Endodermal cell (in vitro differentiated cells): ENCODE data around the gene ENAH. TPM values are rescaled to one million over a fixed set of nuclear protein-coding genes. Genes with fewer than 3 reads are reported as not detected.

ENCODE experiments used
- DNase-seq: peaks from one replicate; pipeline ENCODE4 v3.0.0-alpha.2; 2017
- H3K27ac ChIP-seq: 2 replicates; pipeline ENCODE4 v1.5.1; 2013; ENCODE audit warnings: mild to moderate bottlenecking, low read depth, low read length, moderate library complexity
- H3K27me3 ChIP-seq: 2 replicates; pipeline ENCODE4 v1.6.1; 2013; ENCODE audit warnings: mild to moderate bottlenecking, low read length, moderate library complexity; ENCODE audit not compliant: insufficient read depth, control insufficient read depth, poor library complexity, severe bottlenecking
- H3K36me3 ChIP-seq: 2 replicates; pipeline ENCODE4 v1.7.0; 2013; ENCODE audit warnings: mild to moderate bottlenecking, low read length, moderate library complexity; ENCODE audit not compliant: control insufficient read depth, insufficient read depth
- H3K4me1 ChIP-seq: one replicate; pipeline ENCODE4 v1.7.0; 2013; ENCODE audit warnings: low read length; ENCODE audit not compliant: control insufficient read depth, insufficient read depth
- H3K4me3 ChIP-seq: 2 replicates; pipeline ENCODE4 v1.5.1; 2013; ENCODE audit warnings: mild to moderate bottlenecking, low read length, moderate library complexity
- H3K9ac ChIP-seq: 2 replicates; pipeline ENCODE4 v1.6.1; 2013; ENCODE audit warnings: mild to moderate bottlenecking, low read length, moderate library complexity; ENCODE audit not compliant: poor library complexity, severe bottlenecking; ENCODE audit errors: extremely low read depth
- H3K9me3 ChIP-seq: 2 replicates; pipeline ENCODE4 v1.6.1; 2013; ENCODE audit warnings: mild to moderate bottlenecking, low read length, moderate library complexity; ENCODE audit not compliant: control insufficient read depth
- H3K27ac Mint-ChIP-seq: 2 replicates; pipeline ENCODE4 v1.8.0; 2020; ENCODE audit warnings: mixed read lengths
- H3K27me3 Mint-ChIP-seq: 2 replicates; pipeline ENCODE4 v1.8.0; 2021; ENCODE audit warnings: mild to moderate bottlenecking, mixed read lengths; ENCODE audit not compliant: insufficient read depth
- H3K36me3 Mint-ChIP-seq: 2 replicates; pipeline ENCODE4 v1.8.0; 2020; ENCODE audit warnings: low read depth, mixed read lengths
- H3K4me1 Mint-ChIP-seq: 2 replicates; pipeline ENCODE4 v1.8.0; 2020; ENCODE audit warnings: mixed read lengths
- H3K4me3 Mint-ChIP-seq: 2 replicates; pipeline ENCODE4 v1.8.0; 2020; ENCODE audit warnings: mild to moderate bottlenecking, moderate library complexity, mixed read lengths
- H3K9me3 Mint-ChIP-seq: 2 replicates; pipeline ENCODE4 v1.8.0; 2020; ENCODE audit warnings: mild to moderate bottlenecking, mixed read lengths
- CTCF ChIP-seq: fragments of 200-600 bp; sonication (generic); conservative IDR thresholded peaks from 2 replicates; pipeline ENCODE4 v1.5.0; 2021; ENCODE audit warnings: antibody characterized with exemption, mild to moderate bottlenecking
- WGBS, 2 experiments: methylation state at CpG; one replicate each; pipeline versions ENCODE4 v1.1.5 to v1.1.7; 2013; ENCODE audit warnings: missing lambda C conversion rate in 2 of 2, mixed read lengths in 1 of 2; ENCODE audit not compliant: insufficient coverage in 1 of 2, insufficient read length in 1 of 2; 5-methylcytosine and 5-hydroxymethylcytosine counted together
- total RNA-seq, 2 donors: library from RNA; stranded (reverse); fragmentation: NEBNext Ultra II Directional in 1 of 2; extraction: Animal tissue kit (Norgen Biotek cat#: 25700) in 1 of 2; gene quantifications; 2 replicates in 1 of 2; 3 replicates in 1 of 2; pipeline ENCODE4 v1.2.1, GENCODE V29; 2021

The ENAH gene
- total RNA-seq, 2 donors from 2014 or later, result 263 to 267 TPM

- no peaks in the 10 kb centered on the region for H3K27me3 ChIP-seq
- no peak overlapping the region for H3K4me3 ChIP-seq
- H3K4me1 ChIP-seq, result no peaks in the 10 kb centered on the region
- H3K9me3 Mint-ChIP-seq, result no peaks in the 10 kb centered on the region
- peaks cover 30% of the 10 kb centered on the region for H3K36me3 Mint-ChIP-seq
- no peaks in the 10 kb centered on the region for H3K9me3 ChIP-seq
- H3K4me3 Mint-ChIP-seq, result no peak overlapping the region
- whole genome bisulfite sequencing, 2 experiments, result 93 to 97% methylated on average over 3 of the region's 4 CpGs
- no peaks in the 10 kb centered on the region for H3K27me3 Mint-ChIP-seq
- H3K27ac ChIP-seq, result no peak overlapping the region
- no peak for TF ChIP-seq CTCF
- H3K36me3 ChIP-seq, result peaks cover 74% of the 10 kb centered on the region
- no peak overlapping the region for H3K27ac Mint-ChIP-seq
- peaks cover 1% of the 10 kb centered on the region for H3K4me1 Mint-ChIP-seq
- no peak overlapping the region for H3K9ac ChIP-seq
- no peak for DNase-seq
These were observed 104.6 kb downstream of the ENAH start for GRCh38 chr1:225548140-225548857.

- Histone ChIP-seq H3K4me3 (no peak overlapping the region), H3K9ac (no peak overlapping the region), H3K9me3 (no peaks in the 10 kb centered on the region), H3K27me3 (no peaks in the 10 kb centered on the region), H3K4me1 (no peaks in the 10 kb centered on the region), H3K27ac (no peak overlapping the region), H3K36me3 (peaks cover 50% of the 10 kb centered on the region)
- no peak for TF ChIP-seq CTCF
- Mint-ChIP-seq H3K4me3 (no peak overlapping the region), H3K27ac (no peak overlapping the region), H3K36me3 (peaks cover 17% of the 10 kb centered on the region), H3K4me1 (peaks cover 13% of the 10 kb centered on the region), H3K9me3 (no peaks in the 10 kb centered on the region), H3K27me3 (no peaks in the 10 kb centered on the region)
- DNase-seq, result no peak
- WGBS, 2 experiments, result 94 to 100% methylated on average over 2 of the region's 2 CpGs
These were observed 107.3 kb downstream of the ENAH start for GRCh38 chr1:225545649-225546048.

GRCh38 chr1:225544924-225545323 is 108.0 kb downstream of the ENAH start:
- TF ChIP-seq CTCF, result no peak
- H3K36me3 ChIP-seq, result peaks cover 43% of the 10 kb centered on the region
- no peak for DNase-seq
- no peak overlapping the region for H3K4me3 ChIP-seq
- Mint-ChIP-seq H3K36me3 (peaks cover 13% of the 10 kb centered on the region), H3K4me1 (peaks cover 18% of the 10 kb centered on the region), H3K9me3 (no peaks in the 10 kb centered on the region), H3K27me3 (no peaks in the 10 kb centered on the region), H3K27ac (no peak overlapping the region), H3K4me3 (no peak overlapping the region)
- H3K27ac ChIP-seq, result peak overlapping the region; percentile 45
- H3K4me1 ChIP-seq, result peaks cover 4% of the 10 kb centered on the region
- no peak overlapping the region for H3K9ac ChIP-seq
- no peaks in the 10 kb centered on the region for H3K9me3 ChIP-seq
- H3K27me3 ChIP-seq, result no peaks in the 10 kb centered on the region
- 80 to 95% methylated on average over 1 of the region's 1 CpG for WGBS, 2 experiments
